HUDEP-2 (cell line): ENCODE results near the gene IQSEC2.

Experiments
- DNase-seq, 76 experiments: peaks; one replicate each; lab custom pipeline; 2025; ENCODE audit not compliant: unreplicated experiment in 76 of 76; lab: John Stamatoyannopoulos, UW

Gene IQSEC2

DNA sequence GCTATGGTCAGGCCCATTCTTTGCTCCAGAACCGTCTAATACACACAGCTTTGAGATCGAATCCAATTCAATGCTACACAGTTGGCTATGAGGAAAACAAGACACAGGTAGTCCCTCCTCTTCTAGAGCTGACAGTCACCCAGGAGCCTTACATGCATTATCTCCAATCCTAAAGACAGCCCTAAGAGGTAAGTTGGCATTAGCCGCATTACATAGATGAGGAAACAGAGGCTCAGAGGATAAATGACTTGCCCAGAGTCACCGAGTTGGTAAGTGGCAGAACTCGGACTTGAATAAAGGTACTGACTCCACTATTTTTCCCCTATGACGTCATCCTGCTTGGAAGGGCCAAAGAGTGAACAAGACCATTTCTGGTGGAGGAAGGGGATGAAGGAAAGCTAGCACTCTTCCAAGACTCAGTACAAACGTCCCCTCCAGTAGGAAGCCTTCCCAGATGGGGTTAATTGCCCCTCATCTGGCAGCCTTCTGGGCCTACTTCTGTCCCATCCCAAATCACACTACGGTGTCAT lies 8.5 kb downstream of the IQSEC2 start:
- DNase-seq: no peak

DNA sequence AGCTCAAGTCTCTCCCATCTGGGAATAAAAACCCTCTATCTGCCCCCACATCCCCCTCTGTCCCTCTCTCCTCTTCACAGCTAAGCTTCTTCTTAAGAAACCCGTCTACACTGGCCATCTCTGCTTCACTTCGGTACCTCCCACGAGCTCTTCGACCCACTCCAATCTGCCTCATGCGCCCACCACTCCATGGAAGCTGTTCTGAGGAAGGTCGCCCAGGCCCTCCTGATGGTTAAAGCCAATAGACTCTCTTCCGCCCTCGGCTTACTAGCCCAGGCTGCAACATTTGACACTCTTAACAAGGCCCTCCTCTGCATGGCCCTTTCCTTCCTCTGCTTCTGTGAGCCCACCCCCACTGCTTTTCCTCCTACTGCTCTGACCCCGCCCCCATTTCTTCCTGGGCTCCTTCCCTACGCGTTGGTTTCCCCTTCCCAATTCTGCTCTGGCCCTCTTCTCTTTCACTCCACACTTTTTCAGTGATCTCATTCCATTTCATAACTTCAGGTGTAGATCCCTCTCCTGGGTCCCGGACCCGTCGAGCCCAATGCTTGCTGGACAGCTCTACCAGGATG lies 11.8 kb downstream of the IQSEC2 start:
- no peak for DNase-seq

- no peak for DNase-seq
Observed at GRCh38 chrX:53268173-53268572, 13.2 kb downstream of the IQSEC2 start.

DNA sequence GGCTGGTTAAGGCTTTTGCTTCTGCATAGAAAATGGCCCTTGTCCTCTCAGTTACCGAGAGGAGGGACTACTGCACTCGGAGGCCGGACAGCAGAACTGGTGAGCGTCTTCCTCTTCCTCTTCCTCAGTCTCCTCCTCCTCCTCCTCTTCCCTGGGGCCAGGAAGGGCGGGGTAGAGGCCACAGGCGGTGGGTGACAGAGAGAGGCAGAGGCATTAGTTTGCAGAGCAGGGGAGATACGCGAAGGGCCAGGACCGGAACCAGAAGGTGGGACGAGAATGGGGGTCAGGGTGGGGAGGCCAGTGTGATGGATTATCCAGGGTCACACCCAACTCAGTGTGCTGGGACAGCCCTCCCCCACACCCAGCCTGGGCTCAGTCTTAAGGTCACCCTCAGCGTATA lies 14.5 kb downstream of the IQSEC2 start:
- no peak for DNase-seq

- no peak for DNase-seq
Observed at GRCh38 chrX:53265771-53266574, 15.4 kb downstream of the IQSEC2 start.

DNA sequence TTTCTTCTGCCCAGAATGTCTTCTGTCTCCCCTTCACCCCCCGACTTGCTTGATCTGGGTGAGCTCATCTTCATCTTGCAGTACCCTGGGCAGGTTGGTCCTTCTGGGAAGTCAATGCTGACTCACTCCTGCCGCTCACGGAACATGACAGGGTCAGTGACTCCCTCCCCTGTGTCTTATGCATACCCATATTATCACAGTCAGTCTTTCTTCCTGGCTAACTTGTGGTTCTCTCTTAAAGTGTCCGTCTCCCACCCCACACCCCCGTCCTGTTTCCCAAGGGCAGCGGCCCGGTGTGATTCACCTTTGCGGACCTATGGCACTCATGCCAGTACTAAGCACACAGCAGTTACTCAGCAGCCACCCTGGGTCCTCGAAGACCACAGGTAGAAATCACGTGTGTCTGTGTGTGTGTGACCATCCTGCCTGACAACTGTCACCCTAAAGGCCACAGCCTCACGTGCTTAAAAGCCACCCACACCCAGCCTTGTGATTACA lies 17.7 kb downstream of the IQSEC2 start:
- peak in 8 of 76 experiments; percentile 0 to 33 (median 6) for DNase-seq

DNA sequence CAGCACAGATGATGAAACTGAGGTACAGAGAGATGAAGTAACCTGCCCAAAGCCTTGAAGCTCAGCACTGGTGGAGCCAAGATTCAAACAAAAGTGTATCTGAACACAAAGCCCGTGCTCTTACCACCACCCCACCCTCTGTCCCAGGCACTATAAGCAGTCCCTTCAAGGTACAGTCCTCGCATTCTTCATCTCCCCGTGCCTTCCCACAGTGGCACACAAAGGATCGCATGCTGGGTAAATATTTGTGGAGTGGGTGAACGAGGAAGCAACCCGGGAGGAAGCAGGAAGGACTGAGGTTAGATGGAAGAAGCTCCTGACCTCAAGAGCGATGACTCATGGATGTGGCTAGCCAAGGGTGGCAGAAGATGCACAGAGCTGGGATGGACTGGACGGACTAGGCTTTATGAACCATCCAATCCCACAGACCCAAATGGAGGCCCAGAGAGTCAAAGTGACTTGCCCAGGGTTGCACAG lies 18.4 kb downstream of the IQSEC2 start:
- no peak for DNase-seq

DNA sequence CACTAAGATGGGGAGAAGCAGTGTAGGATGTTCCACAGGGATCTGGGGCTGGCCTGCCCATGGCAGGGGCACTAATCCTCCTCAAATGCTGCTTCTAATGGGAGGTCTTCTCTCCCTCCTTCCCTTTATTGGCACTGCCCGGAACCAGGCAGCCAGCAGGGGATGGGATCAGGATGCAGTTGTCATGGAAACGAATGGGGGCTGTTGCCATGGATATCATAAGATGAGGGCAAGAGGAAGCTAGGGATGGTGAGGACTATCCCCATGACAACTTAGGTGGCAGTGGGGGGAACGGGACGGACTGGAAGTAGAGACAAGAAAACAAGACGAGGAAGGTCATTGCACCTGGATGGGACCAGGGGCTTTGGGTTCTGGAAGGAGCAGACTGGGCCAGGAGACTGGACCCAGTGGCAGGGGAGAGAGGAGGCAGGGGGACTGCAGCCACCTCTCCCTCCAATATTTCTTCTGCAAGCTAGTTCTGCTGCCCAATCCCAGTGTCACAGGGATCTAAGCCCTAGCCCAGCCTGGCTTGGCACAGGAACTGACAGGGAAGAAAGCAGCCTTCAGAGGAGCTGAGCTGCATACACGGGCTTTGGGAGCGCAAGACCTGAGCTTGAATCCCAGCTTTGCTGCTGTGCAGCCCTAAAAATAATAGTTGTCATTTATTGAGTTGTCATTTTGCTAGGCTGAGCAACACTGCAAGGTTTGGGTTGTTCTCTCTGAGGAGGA lies 19.0 kb downstream of the IQSEC2 start:
- DNase-seq: no peak

DNA sequence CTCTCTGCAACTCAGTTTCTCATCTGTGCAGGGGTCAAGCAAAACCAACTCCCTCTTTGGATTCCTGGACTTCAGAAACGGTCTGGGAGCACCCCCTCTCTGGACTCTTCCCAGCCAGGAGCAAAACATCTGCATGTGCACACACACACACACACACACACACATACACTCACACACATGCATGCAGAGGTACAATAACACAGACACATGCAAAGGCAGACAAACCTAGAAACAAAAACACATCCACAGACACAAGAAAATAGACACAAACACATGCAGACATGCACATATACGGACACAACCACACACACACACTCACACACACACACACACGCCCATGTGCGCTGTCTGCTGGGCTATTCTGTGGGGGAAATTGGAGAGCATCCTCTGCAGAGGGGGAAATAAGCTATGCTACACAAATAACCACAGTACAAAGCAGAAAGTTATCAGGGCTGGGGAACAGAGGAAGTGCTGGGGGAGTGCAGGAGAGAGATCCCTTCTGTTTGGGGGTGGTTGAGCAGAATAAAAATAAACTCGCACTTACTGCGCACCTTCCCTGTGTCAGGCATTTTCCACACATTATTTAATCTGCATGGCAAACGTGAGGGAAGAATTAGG lies 19.9 kb downstream of the IQSEC2 start:
- no peak for DNase-seq

DNA sequence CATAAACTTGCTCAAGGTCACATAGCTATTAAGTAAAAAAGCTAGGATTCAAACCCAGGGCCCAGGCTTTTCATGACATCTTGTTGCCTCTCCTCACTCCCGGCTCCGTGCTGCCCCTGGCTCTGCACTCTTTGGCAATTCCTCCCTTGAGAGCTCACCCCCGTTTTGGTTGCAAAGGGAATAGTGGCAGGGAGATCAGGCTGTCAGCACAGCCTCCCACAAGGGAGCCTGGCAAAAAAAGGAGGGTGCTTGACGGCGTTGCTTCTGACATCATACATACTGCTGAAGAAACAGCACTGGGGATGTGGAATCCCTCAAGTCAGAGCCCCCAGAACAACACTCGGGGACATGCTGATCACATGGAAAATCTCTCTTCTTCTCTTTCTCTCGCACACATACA lies 20.5 kb downstream of the IQSEC2 start:
- DNase-seq: no peak

DNA sequence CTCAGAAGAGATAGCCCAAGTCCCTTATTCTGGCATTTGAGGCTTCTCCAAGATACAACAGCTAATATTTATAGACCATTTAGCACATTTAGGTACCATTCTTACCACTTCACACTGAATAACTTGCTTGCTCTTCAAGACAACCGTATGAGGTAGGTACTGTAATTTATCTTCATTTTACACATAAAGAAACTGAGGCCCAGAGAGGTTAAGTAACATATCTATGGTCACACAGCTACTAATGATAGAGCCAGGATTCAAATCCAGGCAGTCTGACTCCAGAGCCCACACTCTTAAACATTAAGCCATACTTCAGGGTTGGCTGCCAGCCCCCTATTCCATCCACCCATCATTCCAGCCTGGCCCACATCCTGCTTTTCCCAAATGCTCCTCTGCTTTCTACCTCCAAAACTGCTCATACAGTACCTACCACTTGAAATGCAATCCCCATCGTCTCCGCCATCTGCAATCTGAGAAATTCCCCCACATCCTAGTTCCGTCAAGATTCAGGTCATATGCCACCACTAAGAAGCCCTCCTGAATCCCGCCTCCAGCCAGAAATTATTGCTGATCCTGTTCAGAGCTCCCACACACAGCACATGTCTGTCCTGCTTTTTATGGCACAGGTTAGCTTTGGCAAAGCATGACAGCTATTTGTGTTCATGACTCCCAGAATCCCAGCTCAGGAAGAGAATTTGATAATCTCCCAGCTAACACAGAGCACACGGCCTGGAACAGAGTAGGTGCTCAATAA lies 23.5 kb downstream of the IQSEC2 start:
- DNase-seq: no peak

- no peak for DNase-seq
Observed at GRCh38 chrX:53257166-53257565, 24.2 kb downstream of the IQSEC2 start.

- no peak for DNase-seq
Observed at GRCh38 chrX:53256446-53257041, 24.8 kb downstream of the IQSEC2 start.

DNA sequence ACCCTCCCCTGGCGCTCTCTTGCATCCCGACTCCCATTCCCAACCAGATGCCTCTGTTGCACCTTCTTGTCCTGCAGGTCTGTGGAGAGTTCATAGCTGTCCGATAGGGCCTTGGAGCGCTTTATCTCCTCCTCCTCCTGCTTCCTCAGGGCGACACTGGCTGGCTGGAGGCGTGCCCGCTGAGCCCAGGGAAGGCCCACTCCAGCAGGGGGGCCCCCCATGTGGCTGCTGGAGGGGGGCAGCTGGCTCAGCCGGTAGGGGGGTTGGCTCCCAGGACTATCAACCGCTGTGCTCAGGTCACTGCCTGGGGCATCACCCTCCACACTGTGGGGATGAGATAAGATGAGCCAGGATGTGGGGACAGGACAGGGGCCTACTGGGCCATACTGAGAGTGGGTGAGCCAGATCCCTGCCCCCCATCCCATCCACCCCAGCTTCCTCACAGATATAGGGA lies 25.6 kb downstream of the IQSEC2 start:
- peak in 23 of 76 experiments; percentile 0 to 47 (median 8) for DNase-seq

DNA sequence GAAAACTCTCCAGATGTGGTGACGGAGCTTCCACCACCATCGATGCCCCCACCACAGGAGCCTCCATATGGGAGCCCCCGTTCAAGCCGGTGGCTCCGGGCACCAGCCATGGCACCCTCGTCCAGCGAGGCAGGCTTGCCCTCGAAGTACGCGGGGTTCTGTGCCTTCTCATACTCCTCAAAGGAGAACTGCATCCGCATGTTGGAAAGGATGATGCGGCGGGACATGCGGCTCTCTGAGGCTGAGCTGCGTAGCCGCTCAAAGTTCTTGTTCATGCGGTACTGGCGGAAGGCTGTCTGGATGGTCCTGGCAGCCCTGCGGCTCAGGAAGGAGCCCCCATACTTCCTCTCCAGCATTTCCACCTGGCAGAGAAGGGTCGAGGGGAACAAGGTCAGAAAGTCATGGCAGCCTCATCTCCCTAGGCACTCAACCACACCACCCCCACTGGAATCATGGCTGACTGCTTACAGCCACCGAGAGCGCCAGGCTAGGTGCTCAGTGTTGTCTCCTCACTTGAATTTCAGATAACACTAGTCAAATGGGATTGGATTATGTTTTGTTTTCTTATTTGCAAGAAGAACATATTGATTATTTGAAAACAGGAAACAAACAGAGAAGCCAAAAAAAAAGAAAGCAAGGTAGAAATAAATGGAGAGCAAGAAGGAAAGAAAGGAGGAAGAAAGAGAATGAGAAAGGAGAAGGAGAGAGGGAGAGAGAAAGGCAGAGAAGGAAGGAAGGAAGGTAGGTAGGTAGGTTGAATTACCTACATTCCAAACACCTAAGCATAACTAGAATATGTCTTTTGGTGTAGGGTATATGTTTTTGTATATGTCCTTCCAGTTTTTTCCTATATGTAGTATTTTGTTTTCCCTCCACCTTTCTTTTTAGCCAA lies 26.6 kb downstream of the IQSEC2 start:
- no peak for DNase-seq

GRCh38 chrX:53253293-53254020 lies 27.9 kb downstream of the IQSEC2 start:
- DNase-seq: no peak

GRCh38 chrX:53251307-53251706 lies 30.1 kb downstream of the IQSEC2 start:
- no peak for DNase-seq

DNA sequence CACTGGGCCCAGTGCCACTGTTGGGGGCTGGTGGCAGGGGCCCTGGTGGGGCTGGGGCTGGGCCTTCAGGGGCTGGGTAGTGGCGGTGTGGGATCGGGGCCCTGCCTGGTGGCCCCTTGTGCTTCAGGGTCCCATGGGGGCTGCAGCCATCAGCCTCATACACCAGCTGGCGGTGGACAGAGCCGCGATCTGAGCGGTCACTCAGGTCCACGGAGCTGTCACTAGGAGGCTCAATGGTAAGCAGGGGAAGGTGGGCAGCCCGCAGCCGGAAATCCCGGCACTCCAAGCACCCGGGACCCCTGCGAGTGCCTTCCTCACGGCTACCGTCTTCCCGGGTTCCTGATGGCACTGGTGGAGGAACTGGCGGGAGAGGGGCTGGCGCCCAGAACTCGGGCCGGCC lies 30.8 kb downstream of the IQSEC2 start:
- DNase-seq: no peak
